HG03354 (cell line): ENCODE results near the gene CPM.
"Not testable (repeated sequence)": the region's sequence is repeated elsewhere in the genome, so short reads cannot be mapped to it uniquely, and the experiment has no call there.

Source experiments
- ATAC-seq: cut with Tn5 transposase; IDR thresholded peaks from one replicate; pipeline ENCODE4 v1.9.1; 2021; ENCODE audit warnings: mild to moderate bottlenecking; ENCODE audit not compliant: unreplicated experiment, poor library complexity, severe bottlenecking

Gene CPM

DNA sequence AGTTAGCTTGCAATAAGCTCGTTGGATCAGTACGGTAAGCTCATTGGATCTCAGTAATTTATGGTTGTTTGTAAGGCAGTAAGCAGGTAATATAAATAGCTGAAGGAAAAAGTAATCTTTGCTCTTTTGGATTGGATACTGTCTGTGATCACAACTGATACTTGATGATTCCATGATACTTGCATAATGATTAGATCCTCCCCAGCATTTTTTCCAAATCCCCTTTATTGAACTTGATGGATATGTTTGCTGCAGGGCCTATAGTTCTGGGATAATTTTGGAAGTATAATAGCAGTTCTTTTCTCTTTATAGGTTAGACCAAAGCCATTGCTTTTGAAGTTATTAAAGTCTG lies 119.8 kb downstream of the CPM start:
- ATAC-seq: no peak

DNA sequence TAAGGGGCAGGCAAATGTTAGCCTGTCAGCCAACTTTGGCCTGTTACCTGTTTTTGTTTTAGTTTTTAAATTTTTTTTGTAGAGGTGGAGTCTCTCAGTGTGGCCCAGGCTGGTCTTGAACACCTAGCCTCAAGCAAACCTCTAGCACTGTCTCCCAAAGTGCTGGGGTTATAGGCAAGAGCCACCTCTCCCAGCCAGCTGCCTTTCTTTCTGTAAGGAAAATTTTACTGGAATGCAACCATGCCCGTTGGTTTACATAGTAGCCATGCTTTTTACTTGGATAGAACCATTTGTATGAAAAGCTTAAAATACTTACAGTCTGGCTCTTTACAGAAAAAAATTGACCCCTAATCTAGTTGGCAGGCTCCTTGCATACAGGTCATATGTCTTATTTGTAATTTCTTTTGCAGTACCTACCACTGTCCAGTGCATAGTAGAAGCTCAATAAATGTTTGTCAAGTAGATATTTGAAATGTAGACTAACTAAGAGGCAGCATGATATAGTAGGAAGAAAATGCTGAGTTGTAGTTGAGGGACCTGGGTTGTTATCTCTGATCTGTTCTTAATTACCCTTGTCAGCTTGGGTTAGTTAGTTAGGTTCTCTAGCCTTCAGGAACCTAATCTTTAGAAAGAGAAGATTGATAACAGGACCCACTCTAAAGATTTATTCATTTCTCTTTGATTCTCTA lies 120.3 kb downstream of the CPM start:
- no peak for ATAC-seq

DNA sequence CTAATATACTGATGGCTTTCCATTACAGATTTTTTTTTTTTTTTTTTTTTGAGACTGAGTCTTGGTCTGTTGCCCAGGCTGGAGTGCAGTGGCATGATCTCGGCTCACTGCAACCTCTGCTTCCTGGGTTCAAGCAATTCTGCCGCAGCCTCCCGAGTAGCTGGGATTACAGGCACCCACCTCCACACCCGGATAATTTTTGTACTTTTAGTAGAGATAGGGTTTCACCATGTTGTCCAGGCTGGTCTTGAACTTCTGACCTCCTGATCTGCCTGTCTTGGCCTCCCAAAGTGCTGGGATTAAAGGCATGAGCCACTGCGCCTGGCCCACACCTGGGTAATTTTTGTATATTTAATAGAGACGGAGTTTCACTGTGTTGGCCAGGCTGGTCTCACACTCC lies 121.4 kb downstream of the CPM start:
- ATAC-seq: not testable (repeated sequence)

DNA sequence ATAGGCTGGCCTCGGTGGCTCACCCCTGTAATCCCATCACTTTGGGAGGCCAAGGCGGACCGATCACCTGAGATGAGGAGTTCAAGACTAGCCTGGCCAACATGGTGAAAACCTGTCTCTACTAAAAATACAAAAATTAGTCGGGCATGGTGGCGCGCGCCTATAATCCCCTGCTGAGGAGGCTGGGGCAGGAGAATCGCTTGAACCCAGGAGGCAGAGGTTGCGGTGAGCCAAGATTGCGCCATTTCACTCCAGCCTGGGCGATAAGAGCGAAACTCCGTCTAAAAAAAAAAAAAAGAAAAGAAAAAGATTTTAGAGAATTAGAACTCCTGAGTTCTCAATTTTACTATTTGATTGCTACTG lies 123.0 kb downstream of the CPM start:
- not testable (repeated sequence) for ATAC-seq

DNA sequence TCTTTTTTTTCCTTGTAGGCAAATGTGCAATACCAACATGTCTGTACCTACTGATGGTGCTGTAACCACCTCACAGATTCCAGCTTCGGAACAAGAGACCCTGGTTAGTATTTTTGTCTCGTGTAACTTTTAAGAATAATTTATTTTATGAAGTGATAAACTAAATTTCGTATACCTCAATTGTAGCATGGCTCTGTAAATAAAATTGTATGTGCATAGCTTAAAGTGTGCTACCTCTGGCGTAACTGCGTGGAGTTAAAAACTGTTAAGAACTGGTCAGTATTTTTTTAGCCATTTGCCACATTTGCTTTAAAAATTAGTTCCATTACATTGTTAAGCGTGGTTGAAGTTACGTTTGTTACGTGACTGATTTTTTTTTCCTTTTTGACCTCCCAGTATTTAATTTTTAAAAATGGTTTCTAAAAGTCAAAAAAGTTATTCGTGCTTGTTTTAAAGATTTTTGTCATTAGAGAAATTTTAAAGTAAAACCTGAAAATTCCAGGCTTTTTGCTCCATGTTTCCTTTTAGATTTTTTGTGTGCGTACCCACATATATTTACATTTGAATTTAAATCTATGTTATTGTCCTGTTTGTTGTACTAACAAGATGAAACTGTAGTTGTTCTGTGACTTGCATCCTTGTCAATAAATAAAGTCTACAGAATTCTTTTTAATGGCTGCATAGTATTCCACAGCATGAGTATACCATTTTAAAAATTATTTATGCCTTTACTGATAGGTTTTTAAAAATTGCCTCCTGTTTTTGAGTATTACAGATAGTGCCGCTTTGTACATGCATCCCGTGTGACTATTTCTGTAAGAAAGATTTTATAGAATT lies 123.6 kb downstream of the CPM start:
- ATAC-seq: no peak

DNA sequence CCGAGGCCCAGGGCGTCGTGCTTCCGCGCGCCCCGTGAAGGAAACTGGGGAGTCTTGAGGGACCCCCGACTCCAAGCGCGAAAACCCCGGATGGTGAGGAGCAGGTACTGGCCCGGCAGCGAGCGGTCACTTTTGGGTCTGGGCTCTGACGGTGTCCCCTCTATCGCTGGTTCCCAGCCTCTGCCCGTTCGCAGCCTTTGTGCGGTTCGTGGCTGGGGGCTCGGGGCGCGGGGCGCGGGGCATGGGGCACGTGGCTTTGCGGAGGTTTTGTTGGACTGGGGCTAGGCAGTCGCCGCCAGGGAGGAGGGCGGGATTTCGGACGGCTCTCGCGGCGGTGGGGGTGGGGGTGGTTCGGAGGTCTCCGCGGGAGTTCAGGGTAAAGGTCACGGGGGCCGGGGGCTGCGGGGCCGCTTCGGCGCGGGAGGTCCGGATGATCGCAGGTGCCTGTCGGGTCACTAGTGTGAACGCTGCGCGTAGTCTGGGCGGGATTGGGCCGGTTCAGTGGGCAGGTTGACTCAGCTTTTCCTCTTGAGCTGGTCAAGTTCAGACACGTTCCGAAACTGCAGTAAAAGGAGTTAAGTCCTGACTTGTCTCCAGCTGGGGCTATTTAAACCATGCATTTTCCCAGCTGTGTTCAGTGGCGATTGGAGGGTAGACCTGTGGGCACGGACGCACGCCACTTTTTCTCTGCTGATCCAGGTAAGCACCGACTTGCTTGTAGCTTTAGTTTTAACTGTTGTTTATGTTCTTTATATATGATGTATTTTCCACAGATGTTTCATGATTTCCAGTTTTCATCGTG lies 124.4 kb downstream of the CPM start:
- peak; percentile 65 for ATAC-seq

DNA sequence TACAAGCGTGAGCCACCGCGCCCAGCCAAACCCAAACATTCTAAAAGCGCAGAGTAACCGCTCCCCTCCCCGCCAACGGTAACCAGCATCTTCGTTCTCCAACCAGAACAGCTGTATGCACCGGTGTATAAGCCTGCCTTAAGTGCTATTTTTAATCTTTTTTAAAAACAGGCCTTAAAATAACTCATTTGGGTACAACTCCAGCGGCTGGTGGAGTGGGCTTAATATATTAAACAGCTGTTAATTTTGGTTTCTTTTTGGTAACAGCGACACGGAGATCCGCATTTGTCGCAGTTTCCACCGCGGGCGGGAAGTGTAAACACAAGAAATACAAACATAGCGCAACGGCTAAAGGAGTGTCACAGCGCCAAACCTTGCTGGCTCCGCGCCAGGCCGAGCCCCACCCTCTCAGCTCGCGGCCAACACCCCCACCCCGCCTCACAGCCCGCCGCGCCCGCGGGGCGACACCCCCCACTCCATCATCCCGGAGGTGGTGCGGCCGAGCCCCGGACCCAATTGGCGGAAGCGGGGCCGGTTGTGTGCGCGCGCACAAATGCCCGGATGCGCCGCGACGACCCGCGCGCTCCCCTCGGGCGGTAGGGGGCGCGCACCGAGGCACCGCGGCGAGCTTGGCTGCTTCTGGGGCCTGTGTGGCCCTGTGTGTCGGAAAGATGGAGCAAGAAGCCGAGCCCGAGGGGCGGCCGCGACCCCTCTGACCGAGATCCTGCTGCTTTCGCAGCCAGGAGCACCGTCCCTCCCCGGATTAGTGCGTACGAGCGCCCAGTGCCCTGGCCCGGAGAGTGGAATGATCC lies 125.2 kb downstream of the CPM start, which contains the start of gene MDM2:
MDM2 (plus strand) TSS at position 602 of the 812 bp plus-strand sequence. CDS start 301 bp downstream, outside the sequence.
- ATAC-seq: peak; percentile 75

DNA sequence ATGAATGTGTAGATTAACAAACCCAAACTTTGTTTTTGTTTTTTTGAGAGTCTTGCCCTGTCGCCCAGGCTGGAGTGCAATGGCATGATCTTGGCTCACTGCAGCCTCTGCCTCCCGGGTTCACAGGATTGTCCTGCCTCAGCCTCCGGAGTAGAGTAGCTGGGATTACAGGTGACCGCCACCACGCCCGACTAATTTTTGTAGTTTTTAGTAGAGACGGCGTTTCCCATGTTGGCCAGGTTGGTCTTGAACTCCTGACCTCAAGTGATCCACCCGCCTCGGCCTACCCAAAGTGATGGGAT lies 125.7 kb downstream of the CPM start:
- ATAC-seq: not testable (repeated sequence)

DNA sequence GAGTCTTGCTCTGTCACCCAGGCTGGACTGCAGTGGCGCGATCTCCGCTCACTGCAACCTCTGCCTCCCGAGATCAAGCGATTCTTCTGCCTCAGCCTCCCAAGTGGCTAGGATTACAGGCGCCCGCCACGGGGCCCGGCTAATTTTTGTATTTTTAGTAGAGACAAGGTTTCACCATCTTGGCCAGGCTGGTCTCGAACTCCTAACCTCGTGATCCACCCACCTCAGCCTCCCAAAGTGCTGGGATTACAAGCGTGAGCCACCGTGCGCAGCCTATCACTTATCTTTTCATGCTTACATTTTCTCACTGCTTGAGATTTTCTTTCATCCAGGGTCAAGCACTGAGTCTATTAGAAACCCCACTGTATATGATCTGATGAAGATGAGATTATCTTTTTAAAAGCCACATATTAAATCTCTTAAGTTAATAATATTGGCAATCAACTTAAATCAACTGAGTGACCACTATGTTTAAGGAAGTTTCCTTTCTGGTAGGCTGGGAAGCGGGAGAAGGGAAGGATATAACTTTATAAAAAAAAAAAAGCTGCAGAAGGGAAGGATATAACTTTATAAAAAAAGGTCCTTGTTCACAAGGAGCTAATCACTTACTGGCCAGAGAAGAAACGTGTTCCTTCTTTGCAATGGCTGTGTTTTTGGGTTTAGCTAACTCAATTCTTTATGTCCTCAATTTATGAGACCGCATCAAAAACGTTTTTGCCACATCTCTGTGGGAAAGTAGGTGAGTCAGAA lies 126.3 kb downstream of the CPM start:
- no peak for ATAC-seq

DNA sequence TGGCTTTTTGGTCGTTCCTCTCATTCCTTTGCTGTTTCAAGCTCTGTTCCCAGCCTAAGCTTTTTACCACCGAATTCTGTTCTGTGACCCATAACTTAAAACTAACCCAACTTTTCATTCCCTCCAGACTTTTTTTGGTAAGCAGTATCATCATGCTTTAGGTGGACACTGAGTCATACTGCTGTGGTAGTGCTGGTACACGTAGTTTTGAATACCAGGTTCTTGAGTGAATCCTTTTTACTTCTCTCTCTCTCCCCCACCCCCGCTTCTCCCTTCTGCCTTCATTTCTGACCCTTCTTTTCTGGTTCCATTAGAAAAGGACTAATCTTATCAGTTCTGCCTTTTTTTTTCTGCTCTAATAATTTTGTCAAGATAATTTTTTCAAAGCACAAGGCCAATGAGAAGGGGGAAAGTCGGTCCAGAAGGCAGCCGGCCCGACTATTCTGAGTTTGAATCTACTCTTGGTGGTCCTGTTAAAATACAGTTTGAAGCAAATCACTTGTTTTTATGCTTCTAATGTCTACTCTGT lies 127.3 kb downstream of the CPM start:
- no peak for ATAC-seq

DNA sequence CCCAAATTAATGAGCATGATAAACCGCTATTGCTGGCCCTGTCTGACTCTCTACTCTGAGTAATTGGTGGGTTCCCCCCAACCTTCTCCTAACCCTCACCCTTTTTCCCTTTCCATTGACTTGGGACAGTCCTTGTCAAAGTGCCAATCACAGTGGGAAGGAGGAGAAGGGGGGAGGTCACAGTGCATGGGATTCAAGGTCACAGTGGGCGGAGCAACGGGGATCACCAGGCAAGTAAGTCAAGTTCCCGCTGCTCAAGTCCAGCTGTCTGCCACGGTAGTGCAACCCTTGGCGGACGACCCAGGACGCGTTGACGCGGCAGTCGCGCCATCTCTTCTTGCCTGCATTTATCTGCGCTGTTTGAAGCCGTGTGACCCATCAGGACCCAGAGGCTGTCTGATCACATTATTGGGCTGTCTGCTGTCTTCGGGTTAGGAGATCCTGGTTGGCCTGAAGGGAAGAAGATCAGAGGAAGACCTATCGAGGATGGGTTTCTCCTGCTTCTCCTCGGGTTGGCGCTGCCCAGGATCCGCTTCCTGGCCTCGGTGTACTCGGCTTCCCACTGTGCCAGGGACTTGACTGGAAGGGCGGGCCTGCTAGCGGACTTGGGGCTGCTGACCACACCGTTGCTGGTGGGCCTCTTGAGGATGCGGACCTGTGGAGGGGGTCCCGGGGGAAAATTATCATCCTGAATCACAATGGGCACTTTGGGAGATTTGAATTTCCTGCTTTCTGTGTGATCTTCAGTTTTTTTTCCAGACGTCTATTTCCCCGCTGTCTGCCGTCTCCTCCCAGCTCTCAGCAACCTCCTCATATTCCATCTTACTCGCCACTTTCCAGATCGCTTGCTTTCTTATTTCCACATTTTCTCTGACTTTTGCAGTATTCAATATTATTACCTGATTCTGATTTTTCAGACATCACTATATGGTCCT lies 128.0 kb downstream of the CPM start:
- no peak for ATAC-seq

DNA sequence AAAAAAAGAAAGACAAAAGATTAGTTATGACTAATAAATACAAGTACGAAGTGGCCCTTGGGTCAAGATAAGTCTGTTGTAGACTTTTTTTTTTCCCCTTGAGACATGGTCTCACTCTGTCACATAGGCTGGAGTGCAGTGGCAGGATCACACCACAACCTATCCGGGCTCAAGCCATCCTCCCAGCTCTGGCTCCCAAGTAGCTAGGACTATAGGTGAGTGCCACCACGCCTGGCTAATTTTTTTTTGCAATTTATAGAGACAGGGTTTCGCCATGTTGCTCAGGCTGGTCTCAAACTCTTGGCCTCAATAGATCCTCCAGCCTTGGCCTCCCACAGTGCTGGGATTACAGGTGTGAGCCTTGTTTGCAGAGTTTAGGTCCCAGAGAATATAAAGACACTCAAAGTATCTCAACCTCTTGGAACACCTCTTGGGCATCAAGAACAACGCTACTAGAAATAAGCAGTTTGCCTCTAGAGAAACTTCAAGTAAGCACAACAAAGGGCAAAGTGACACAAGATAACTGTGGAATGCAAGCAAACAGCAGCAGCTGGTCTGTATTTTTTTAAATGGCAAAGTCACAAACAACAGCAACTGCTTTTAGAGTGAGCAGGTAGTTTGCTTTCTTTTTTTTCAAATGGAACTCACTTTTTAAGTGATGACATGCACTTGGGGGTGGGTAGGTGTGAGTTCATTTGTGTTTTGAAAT lies 128.9 kb downstream of the CPM start:
- no peak for ATAC-seq

DNA sequence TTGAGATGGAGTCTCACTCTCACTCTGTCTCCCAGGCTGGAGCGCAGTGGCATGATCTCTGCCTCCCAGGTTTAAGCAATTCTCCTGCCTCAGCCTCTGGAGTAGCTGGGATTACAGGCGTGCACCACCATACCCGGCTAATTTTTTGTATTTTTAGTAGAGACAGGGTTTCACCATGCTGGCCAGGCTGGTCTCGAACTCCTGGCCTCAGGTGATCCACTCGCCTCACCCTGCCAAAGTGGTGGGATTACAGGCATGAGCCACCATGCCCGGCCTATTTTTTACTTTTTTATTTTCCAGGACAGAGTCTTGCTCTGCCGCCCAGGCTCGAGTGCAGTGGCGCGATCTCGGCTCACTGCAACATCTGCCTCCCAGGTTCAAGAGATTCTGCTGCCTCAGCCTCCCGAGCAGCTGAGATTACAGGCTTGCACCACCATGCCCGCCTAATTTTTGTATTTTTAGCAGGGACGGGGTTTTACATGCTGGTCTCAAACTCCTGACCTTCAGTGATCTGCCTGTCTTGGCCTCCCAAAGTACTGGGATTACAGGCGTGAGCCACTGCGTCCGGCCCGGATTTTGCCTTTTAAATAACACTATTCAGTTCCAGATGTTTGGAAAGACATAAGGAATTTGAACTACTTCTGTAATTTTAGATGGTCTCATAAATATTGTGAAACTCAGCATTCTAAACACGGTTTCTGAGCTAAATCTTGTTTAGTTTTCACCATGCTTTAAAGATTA lies 129.9 kb downstream of the CPM start:
- ATAC-seq: not testable (repeated sequence)

DNA sequence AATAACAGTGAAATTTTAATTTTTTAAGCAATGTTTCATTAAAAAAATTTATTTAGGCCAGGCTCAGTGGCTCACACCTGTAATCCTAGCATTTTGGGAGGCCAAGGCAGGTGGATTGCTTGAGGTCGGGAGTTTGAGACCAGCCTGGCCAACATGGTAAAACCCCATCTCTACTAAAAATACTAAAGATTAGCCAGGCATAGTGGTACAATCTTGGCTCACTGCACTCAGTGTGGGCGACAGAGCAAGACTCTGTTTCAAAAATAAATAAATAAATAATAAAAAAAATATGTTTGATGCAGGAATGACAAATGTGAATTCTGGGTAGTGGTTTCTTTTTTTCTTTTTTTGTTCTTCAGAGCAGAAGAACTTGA lies 130.6 kb downstream of the CPM start:
- not testable (repeated sequence) for ATAC-seq
